Stimulated activated naive B cell treated with anti-CD40 and anti-IgM and Interleukin-4, amounts not matched to agents 10 μg/mL and 1 μg/mL and 100 μg/mL, for 72 hours (primary cell): ENCODE measurements around the gene KRTAP5-4.
A peak's percentile ranks its signal among the peaks of the same experiment; 100 is the strongest.
"Not testable (repeated sequence)": the region's sequence is repeated elsewhere in the genome, so short reads cannot be mapped to it uniquely, and the experiment has no call there.

Source experiments
- ATAC-seq, 2 donors: fragments of 150-1000 bp; cut with Tn5 transposase; replicated peaks; 2 replicates each; pipeline ENCODE4 v1.10.0; 2021; ENCODE audit warnings: moderate library complexity in 1 of 2
- DNase-seq: peaks from one replicate; pipeline ENCODE4 v3.0.0; 2021
- H3K27ac Mint-ChIP-seq: one replicate; pipeline ENCODE4 v1.8.0; 2022; ENCODE audit warnings: mild to moderate bottlenecking, mixed read lengths
- H3K27me3 Mint-ChIP-seq, 2 donors: one replicate each; pipeline ENCODE4 v1.8.0; 2022; ENCODE audit warnings: mixed read lengths in 2 of 2
- H3K36me3 Mint-ChIP-seq, 2 donors: one replicate each; pipeline ENCODE4 v1.8.0; 2022; ENCODE audit warnings: mixed read lengths in 2 of 2, mild to moderate bottlenecking in 1 of 2
- H3K4me1 Mint-ChIP-seq, 2 donors: one replicate each; pipeline ENCODE4 v1.8.0; 2022; ENCODE audit warnings: mixed read lengths in 2 of 2, mild to moderate bottlenecking in 1 of 2
- H3K4me3 Mint-ChIP-seq, 2 donors: one replicate each; pipeline ENCODE4 v1.8.0; 2022; ENCODE audit warnings: mild to moderate bottlenecking in 2 of 2, mixed read lengths in 2 of 2, moderate library complexity in 1 of 2
- H3K9me3 Mint-ChIP-seq, 2 donors: one replicate each; pipeline ENCODE4 v1.8.0; 2022; ENCODE audit warnings: mixed read lengths in 2 of 2, mild to moderate bottlenecking in 1 of 2

KRTAP5-4 gene

DNA sequence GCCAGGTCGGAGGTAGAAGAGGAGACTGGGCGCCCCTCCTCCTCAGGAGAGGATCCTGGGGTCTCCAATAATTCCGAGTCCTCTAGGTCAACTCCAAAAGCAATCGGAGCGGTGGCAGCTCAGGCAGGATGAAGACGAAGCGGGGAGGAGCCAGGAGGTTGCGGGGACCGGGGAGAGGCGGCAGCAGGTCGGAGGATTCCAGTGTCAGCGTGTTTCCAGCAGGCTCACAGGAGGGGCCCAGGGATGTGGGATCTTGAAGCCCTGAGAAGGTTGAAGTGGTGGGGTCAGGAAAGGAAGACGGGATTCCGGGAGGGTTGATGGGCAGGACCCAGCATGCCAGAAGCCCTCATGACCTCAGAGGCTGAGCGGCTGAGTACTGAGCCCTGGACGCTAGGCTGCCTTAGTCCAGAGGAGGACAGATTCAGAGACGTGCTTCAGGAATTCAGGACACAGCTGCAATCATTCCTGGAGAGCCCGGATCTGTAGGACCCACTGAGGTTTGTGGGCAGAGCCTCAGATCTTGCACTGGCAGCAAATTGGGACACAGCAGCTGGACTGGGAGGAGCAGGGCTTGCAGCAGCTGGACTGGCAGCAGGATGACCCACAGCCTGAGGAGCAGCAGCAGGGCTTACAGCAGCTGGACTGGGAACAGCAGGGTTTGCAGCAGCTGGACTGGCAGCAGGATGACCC, 14.6 kb downstream of the KRTAP5-4 start:
- H3K27ac Mint-ChIP-seq = peak overlapping the region; percentile 10
- not testable (repeated sequence) for H3K36me3 Mint-ChIP-seq, H3K4me3 Mint-ChIP-seq, ATAC-seq, DNase-seq, H3K9me3 Mint-ChIP-seq, H3K4me1 Mint-ChIP-seq
- peaks cover 27 to 38% of the 10 kb centered on the region in 2 donors for H3K27me3 Mint-ChIP-seq

DNA sequence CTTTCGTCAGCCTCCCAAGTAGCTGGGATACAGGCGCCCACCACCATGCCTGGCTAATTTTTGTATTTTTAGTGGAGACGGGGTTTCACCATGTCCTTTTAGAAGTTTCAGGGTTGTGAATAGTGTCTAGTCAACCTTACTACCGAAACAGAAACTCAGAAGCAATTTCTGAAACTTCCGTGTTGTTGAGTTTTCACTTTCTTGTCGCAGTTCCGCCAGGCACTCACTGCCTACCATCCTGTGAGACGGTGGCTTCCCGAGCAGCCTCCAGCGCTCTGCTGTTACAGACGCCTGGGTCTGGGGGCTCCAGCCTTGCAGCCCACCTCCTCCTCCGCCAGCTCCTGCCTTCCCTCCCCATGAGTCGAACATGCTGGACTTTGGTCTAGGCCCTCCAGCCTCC, 16.0 kb downstream of the KRTAP5-4 start:
- Mint-ChIP-seq H3K27ac (peak overlapping the region; percentile 68), H3K27me3 (peaks cover 27 to 44% of the 10 kb centered on the region in 2 donors)
- ATAC-seq = peak; percentile 38 to 79
- not testable (repeated sequence) for H3K9me3 Mint-ChIP-seq, H3K4me3 Mint-ChIP-seq, H3K36me3 Mint-ChIP-seq, DNase-seq, H3K4me1 Mint-ChIP-seq

DNA sequence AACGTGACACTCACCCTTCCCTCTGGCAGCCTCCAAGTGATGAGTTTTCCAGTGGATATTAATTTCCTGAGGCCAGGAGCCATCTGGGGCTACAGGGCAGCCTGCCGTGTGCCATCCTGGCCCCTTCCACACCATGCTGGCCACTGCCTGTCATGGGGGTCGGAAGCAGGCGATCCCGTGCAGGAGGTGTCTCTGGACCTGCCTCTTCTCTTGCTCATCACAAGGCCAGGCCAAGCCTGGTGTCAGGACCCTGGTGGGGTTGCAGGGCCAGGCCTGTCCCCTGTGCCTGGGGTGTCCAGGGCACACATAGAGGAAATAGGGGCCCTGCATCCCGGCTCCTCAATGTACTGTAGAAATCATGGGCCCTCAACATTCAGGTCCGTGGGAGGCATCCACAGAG, 17.2 kb downstream of the KRTAP5-4 start:
- DNase-seq = no peak
- Mint-ChIP-seq H3K9me3 (no peaks in the 10 kb centered on the region), H3K4me3 (no peak overlapping the region), H3K36me3 (no peaks in the 10 kb centered on the region), H3K4me1 (peaks cover 0 to 3% of the 10 kb centered on the region in 2 donors), H3K27me3 (peaks cover 23 to 41% of the 10 kb centered on the region in 2 donors), H3K27ac (no peak overlapping the region)
- ATAC-seq = no peak

DNA sequence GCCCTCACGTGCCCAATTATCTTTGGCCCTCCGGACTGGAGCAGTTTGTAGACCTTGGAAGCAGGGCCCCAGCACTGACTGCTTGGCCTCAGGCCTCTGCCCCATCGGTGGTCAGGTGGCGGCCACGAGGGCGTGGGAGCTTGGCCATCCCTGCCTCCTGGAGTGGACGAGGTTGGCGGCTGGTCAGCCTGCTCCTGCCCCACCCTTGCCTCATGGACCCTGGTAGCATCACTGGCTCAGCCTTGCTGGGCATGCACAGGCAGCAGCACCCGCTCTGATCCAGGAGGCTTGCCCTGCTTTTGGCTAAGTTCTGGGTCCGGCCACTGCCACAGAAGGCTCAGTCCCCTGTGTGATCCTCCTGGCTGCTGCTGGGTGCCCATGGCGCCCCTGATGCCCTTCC, 17.8 kb downstream of the KRTAP5-4 start:
- Mint-ChIP-seq H3K36me3 (no peaks in the 10 kb centered on the region), H3K4me1 (peaks cover 0 to 3% of the 10 kb centered on the region in 2 donors), H3K4me3 (no peak overlapping the region), H3K27ac (no peak overlapping the region), H3K27me3 (peaks cover 23 to 41% of the 10 kb centered on the region in 2 donors), H3K9me3 (no peaks in the 10 kb centered on the region)
- DNase-seq = no peak
- ATAC-seq = no peak

DNA sequence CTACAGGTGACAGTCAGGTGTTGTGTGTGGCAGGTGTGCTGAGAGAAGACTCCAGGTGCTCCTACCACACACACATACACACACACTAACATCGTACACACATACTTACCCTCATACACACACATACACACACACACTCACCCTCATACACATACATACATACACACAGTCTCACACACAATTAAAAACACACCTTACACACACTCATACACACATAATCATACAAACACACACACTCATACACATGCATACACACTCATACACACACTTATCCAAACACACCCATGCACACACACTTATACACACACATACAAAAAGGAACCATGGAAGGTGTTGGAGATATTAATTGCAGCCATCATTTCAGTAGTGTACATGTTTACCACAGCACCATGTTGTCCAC, 18.3 kb downstream of the KRTAP5-4 start:
- DNase-seq (no peak), ATAC-seq (no peak)
- Mint-ChIP-seq H3K4me3 (no peak overlapping the region), H3K9me3 (no peaks in the 10 kb centered on the region), H3K27me3 (peaks cover 24 to 47% of the 10 kb centered on the region in 2 donors), H3K4me1 (peaks cover 0 to 3% of the 10 kb centered on the region in 2 donors), H3K27ac (no peak overlapping the region), H3K36me3 (no peaks in the 10 kb centered on the region)

DNA sequence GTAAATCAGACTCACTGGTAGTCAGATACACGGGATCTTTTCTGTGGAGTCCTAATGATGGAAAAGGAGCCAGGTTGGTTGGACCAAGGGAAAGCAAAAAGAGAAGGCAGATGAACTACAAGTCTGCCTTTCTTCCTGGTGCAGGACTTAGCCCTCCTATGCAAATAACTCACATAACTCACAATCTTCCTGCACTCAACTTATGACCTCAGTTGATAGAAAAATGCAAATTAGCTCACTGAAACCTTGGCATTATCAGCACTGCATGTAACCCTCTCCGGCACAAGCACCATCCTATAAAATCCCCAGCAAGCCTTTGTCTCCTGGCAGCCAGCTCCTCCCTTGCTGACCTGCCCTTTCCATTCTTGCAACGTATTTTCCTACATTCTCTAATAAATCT, 20.3 kb downstream of the KRTAP5-4 start:
- not testable (repeated sequence) for H3K27ac Mint-ChIP-seq, H3K9me3 Mint-ChIP-seq

DNA sequence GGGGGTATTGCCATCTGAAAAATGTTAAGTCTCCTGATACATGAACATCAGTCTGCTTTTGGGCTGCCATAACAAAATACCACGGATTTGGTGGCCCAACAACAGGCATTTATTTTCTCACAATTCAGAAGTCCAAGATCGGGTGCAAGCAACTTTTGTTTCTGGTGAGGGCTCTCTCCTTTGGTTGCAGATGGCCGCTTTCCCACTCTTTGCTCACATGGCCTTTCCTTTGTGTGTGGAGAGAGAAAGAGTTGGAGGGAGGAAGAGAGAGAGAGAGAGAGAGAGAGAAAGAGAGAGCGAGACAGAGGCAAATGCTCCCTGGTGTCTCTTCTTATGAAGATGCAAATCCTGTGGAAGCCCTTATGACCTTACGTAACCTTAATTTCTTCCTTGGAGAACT, 21.3 kb downstream of the KRTAP5-4 start:
- Mint-ChIP-seq H3K4me3 (no peak overlapping the region), H3K27me3 (peaks cover 35 to 57% of the 10 kb centered on the region in 2 donors), H3K9me3 (no peaks in the 10 kb centered on the region), H3K36me3 (peaks cover 0 to 2% of the 10 kb centered on the region in 2 donors), H3K4me1 (no peaks in the 10 kb centered on the region), H3K27ac (no peak overlapping the region)
- DNase-seq (no peak), ATAC-seq (no peak)

More for the DNA sequence above, 20.3 kb downstream of the KRTAP5-4 start:
- not testable (repeated sequence) for H3K4me1 Mint-ChIP-seq, DNase-seq, H3K36me3 Mint-ChIP-seq, H3K4me3 Mint-ChIP-seq, ATAC-seq
- peaks cover 31 to 54% of the 10 kb centered on the region in 2 donors for H3K27me3 Mint-ChIP-seq

DNA sequence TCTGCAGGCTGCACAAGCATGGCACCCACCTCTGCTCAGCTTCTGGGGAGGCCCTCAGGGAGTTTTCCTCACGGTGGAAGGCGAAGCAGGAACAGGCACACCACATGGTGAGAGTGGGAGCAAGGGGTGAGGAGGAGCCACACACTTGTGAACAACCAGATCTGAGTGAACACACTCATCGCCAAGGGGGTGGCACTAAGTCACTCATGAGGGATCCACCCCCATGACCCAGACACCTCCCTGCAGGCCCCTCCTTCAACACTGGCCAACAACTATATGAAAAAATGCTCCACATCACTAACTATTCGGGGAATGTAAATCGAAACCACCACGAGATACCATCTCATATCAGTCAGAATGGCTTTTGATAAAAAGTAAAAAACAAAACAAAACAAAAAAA, 23.1 kb downstream of the KRTAP5-4 start:
- no peak overlapping the region for H3K4me3 Mint-ChIP-seq
- H3K27me3 Mint-ChIP-seq = peaks cover 44 to 63% of the 10 kb centered on the region in 2 donors
- no peak for ATAC-seq
- H3K27ac Mint-ChIP-seq = no peak overlapping the region
- peaks cover 0 to 2% of the 10 kb centered on the region in 2 donors for H3K36me3 Mint-ChIP-seq
- H3K4me1 Mint-ChIP-seq = peaks cover 0 to 5% of the 10 kb centered on the region in 2 donors
- DNase-seq = no peak
- no peaks in the 10 kb centered on the region for H3K9me3 Mint-ChIP-seq

DNA sequence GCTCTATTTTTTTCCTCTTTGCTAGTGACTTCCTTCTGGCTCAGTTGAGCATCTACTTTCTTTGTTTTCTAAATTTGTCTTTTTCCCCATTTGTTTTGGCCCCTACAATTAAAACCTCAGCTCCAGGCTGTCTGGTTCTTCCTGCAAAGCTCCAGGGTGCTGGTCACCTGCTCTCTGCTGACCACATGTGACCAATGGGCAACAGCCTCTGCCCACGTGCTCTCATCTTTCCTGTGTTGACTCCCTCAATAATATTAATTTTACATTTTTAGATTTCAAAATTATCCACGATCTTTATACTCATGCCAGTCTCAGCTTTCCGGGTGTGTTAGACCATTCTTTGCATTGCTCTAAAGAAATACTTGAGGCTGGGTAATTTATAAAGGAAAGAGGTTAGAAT, 23.5 kb downstream of the KRTAP5-4 start:
- H3K4me1 Mint-ChIP-seq, ATAC-seq, H3K27ac Mint-ChIP-seq: not testable (repeated sequence)

DNA sequence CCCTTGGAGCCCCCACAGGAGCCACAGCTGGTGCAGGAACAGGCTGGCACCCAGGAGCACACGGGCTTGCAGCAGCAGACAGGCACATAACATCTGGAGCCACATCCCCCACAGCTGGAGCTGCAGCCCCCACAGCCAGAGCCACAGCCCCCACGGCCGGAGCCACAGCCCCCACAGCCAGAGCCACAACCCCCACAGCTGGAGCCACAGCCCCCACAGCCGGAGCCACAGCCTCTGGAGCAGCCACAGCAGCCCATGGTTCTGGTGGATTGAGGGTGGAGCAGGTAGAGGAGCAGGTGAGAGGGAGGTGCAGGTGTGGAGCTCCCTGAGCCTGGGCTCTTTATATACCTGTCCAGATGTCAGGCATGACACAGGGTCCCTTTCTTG, 24.0 kb downstream of the KRTAP5-4 start, which contains the start of gene KRTAP5-2:
KRTAP5-2 (minus strand) TSS at position 301 of the 387 bp plus-strand sequence; CDS start at position 257, 44 bp downstream.
- no peak for DNase-seq
- H3K9me3 Mint-ChIP-seq = no peaks in the 10 kb centered on the region
- peaks cover 0 to 2% of the 10 kb centered on the region in 2 donors for H3K36me3 Mint-ChIP-seq
- H3K4me1 Mint-ChIP-seq = peaks cover 0 to 5% of the 10 kb centered on the region in 2 donors
- H3K27ac Mint-ChIP-seq = no peak within 1 kb of the TSS
- peaks cover 49 to 63% of the 10 kb centered on the region in 2 donors for H3K27me3 Mint-ChIP-seq
- ATAC-seq = no peak
- no peak within 1 kb of the TSS for H3K4me3 Mint-ChIP-seq

More for the DNA sequence above, 23.5 kb downstream of the KRTAP5-4 start:
- not testable (repeated sequence) for H3K36me3 Mint-ChIP-seq, H3K4me3 Mint-ChIP-seq, DNase-seq, H3K9me3 Mint-ChIP-seq
- peaks cover 44 to 63% of the 10 kb centered on the region in 2 donors for H3K27me3 Mint-ChIP-seq

DNA sequence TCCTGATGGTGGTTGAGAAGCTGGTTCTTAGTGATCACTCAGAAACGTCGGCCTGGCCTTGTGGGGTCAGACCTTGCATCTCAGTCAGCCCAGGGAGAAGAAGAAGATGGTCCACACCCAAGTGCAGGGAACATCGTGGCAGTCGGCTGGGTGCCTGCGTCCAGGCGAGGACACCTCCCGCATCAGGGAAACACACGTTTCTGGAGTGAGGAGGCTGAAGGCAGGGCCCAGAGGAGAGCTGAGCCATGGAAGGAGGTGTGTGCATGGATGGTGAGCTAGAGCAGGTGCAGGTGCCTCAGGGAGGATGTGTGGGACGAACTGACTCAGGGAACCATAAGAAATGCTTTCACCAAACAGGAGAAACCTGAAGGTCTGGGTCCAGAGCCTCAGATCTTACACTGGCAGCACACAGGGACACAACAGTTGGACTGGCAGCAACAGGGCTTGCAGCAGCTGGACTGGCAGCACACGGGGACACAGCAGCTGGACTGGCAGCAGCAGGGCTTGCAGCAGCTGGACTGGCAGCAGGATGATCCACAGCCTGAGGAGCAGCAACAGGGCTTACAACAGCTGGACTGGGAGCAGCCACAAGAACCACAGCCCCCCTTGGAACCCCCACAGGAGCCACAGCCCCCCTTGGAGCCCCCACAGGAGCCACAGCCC, 24.5 kb downstream of the KRTAP5-4 start:
- no peaks in the 10 kb centered on the region for H3K9me3 Mint-ChIP-seq
- no peak for ATAC-seq
- H3K36me3 Mint-ChIP-seq = peaks cover 0 to 2% of the 10 kb centered on the region in 2 donors
- peaks cover 0 to 5% of the 10 kb centered on the region in 2 donors for H3K4me1 Mint-ChIP-seq
- no peak overlapping the region for H3K4me3 Mint-ChIP-seq
- no peak overlapping the region for H3K27ac Mint-ChIP-seq
- peaks cover 54 to 66% of the 10 kb centered on the region in 2 donors for H3K27me3 Mint-ChIP-seq
- no peak for DNase-seq

DNA sequence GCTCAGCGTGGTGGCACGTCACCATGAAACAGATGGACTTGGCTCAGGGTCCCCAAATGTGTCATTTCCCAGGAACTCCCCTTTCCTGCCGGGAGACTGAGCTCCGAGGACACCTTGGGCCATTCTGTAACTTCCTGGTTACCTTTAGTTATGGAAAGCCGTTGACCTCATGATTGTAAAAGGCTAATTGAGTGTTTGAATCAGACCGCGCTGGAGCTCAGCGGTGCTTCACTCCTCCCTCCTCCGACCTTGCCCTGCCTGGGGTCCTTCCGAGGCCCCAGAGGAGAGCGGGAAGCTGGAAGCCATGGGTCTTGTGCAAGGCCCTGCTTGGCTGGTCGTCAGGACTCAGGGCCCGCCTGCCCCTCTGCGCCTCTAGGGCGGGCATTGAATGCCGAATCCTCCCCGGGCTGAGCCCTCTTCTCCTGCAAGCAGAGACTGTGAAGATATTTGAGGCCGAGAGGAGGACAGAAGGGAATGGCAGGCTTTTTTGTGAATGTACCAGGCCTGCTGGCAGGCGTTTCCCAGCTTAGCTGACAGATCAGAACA, 25.3 kb downstream of the KRTAP5-4 start:
- H3K36me3 Mint-ChIP-seq, H3K4me1 Mint-ChIP-seq, H3K27ac Mint-ChIP-seq, H3K9me3 Mint-ChIP-seq, ATAC-seq, DNase-seq, H3K4me3 Mint-ChIP-seq: not testable (repeated sequence)
- H3K27me3 Mint-ChIP-seq = peaks cover 55 to 66% of the 10 kb centered on the region in 2 donors

DNA sequence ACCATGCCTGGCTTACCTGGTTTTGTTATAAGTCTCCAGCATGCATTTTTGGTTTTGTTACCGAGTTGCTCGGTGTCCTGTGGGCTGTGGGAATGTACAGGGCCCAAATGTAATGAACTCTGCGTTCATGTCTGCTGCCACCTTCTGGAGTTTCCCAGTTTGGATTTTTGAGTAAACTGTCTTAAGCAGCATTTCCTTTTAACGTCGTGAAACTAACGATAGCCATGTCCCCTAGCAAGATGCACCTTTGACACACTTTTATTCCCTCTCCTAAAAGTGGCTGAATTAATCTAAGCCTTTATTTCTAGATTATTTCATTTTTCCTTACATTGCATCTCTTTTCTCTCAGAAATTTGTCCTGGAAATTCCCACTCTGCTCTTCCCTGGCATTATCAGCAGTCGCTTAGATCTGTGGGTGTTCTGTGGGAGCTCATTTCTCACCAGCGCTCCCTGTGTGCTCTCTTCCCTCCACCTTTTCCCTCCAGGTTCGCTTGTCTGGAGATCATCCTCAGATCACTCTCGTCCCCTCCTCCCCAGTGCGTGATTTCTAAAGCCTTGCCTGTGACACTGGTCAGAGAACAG, 25.9 kb downstream of the KRTAP5-4 start:
- peaks cover 55 to 66% of the 10 kb centered on the region in 2 donors for H3K27me3 Mint-ChIP-seq
- H3K4me1 Mint-ChIP-seq, H3K27ac Mint-ChIP-seq, ATAC-seq, DNase-seq, H3K36me3 Mint-ChIP-seq, H3K9me3 Mint-ChIP-seq: not testable (repeated sequence)
- H3K4me3 Mint-ChIP-seq = peak overlapping the region in 1 of 2 donors; percentile 33

DNA sequence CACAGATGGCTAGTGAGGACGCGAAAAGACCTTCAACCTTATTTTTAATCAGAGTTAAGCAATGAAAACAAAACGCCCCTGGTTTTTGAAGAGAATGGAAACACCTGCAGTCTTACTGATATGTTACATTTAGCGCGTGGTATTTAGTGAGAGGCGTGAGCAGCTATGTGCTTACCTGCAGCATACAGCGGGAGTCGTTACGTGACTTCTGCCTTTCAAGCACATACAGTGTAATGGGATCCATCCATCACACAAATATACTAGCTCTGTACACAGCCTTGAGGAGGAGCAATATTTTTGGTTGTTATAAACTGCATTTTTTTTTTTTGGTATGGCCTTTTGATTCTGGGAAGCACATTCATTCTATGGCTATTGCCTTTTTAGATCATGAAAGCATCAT, 29.3 kb downstream of the KRTAP5-4 start:
- Mint-ChIP-seq H3K27me3 (peaks cover 55 to 70% of the 10 kb centered on the region in 2 donors), H3K36me3 (peaks cover 4 to 7% of the 10 kb centered on the region in 2 donors), H3K4me1 (peaks cover 5 to 10% of the 10 kb centered on the region in 2 donors), H3K9me3 (peaks cover 0 to 3% of the 10 kb centered on the region in 2 donors), H3K4me3 (no peak overlapping the region), H3K27ac (no peak overlapping the region)
- DNase-seq (no peak), ATAC-seq (no peak)
